Activated CD4-positive, alpha-beta T cell treated with anti-CD3 and anti-CD28 coated beads, Interleukin-2, amount 10 ng/mL, durations not matched to agents 7 days and 5 days (primary cell): ENCODE data around the gene HAUS1. TPM values are rescaled to one million over a fixed set of nuclear protein-coding genes. Genes with fewer than 3 reads are reported as not detected.
"Not testable (repeated sequence)": the region's sequence is repeated elsewhere in the genome, so short reads cannot be mapped to it uniquely, and the experiment has no call there.

Source experiments
- CTCF ChIA-PET: fragments of 350-600 bp; sonication (Branson Sonifier 250); formaldehyde crosslinking; loops from one replicate; lab custom pipeline; 2021; ENCODE audit warnings: antibody characterized with exemption; lab: Charles Lee
- POLR2A ChIA-PET: fragments of 350-600 bp; sonication (Branson Sonifier 250); formaldehyde crosslinking; loops from one replicate; lab custom pipeline; 2021; ENCODE audit warnings: antibody characterized with exemption; lab: Charles Lee
- DNase-seq: peaks from one replicate; pipeline ENCODE4 v3.0.0-alpha.2; 2020
- H3K27ac Mint-ChIP-seq: one replicate; pipeline ENCODE4 v1.8.0; 2021; ENCODE audit warnings: mild to moderate bottlenecking, moderate library complexity, mixed read lengths
- H3K27me3 Mint-ChIP-seq: one replicate; pipeline ENCODE4 v1.8.0; 2021; ENCODE audit warnings: mixed read lengths
- H3K36me3 Mint-ChIP-seq: one replicate; pipeline ENCODE4 v1.8.0; 2021; ENCODE audit warnings: low read depth, mixed read lengths
- H3K4me1 Mint-ChIP-seq: one replicate; pipeline ENCODE4 v1.8.0; 2021; ENCODE audit warnings: mixed read lengths
- H3K4me3 Mint-ChIP-seq: one replicate; pipeline ENCODE4 v1.8.0; 2021; ENCODE audit warnings: mild to moderate bottlenecking, moderate library complexity, mixed read lengths
- H3K9me3 Mint-ChIP-seq: one replicate; pipeline ENCODE4 v1.8.0; 2021; ENCODE audit warnings: mixed read lengths
- total RNA-seq, 2 experiments: library from RNA; stranded (reverse); gene quantifications; one replicate each; pipeline ENCODE4 v1.2.3, GENCODE V29; 2021

Gene HAUS1
- total RNA-seq, 2 experiments from 2014 or later: 57.9 to 58.5 TPM

- Mint-ChIP-seq H3K27ac (no peak overlapping the region), H3K4me3 (no peak overlapping the region), H3K27me3 (no peaks in the 10 kb centered on the region), H3K4me1 (peaks cover 5% of the 10 kb centered on the region), H3K36me3 (no peaks in the 10 kb centered on the region), H3K9me3 (no peaks in the 10 kb centered on the region)
- no peak for DNase-seq
- ChIA-PET POLR2A (interaction anchor here (0.7 kb wide), 1 partner anchor 993 kb away, joined by 6 read pairs; no protein-coding TSS in a partner anchor), CTCF (interaction anchor here (1.3 to 1.4 kb wide), 3 partner anchors 18 to 469 kb away, joined by 3 to 4 read pairs (median 3); no protein-coding TSS in a partner anchor)
Observed at GRCh38 chr18:46140173-46140572, 36.0 kb downstream of the HAUS1 start.

GRCh38 chr18:46141199-46141598 is 37.0 kb downstream of the HAUS1 start:
- H3K36me3 Mint-ChIP-seq: no peaks in the 10 kb centered on the region

DNA sequence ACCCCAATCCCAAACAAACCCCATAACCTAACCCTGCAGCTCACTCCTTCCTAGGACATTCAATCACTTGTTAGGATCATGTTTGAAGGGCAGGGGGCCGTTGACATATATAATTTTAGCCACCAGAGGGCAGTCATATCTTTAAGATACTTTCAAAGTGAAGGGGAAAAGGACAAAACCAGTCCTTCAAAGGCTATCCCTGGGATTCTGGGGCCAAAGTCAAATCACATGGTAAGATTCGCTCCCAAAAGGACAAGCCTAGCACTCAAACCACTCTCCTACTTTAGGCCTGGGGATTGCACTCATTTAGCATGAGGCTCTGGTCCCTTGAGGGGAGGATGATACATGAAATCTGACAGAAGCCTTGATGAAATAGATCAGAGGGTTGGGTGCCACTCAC is 44.6 kb downstream of the HAUS1 start:
- Mint-ChIP-seq H3K9me3 (peaks cover 2% of the 10 kb centered on the region), H3K4me1 (peaks cover 49% of the 10 kb centered on the region), H3K27me3 (no peaks in the 10 kb centered on the region), H3K36me3 (peaks cover 14% of the 10 kb centered on the region), H3K27ac (peak overlapping the region; percentile 76), H3K4me3 (no peak overlapping the region)
- ChIA-PET CTCF (interaction anchor here (0.6 to 3.5 kb wide), 9 partner anchors 10 to 509 kb away, joined by 3 to 19 read pairs (median 3); a partner anchor contains a TSS), POLR2A (interaction anchor here (0.9 kb wide), 1 partner anchor 25 kb away, joined by 3 read pairs; a partner anchor contains a TSS)
- peak; percentile 67 for DNase-seq

More at GRCh38 chr18:46141199-46141598, 37.0 kb downstream of the HAUS1 start:
- Mint-ChIP-seq H3K9me3 (no peaks in the 10 kb centered on the region), H3K27ac (peak overlapping the region; percentile 41), H3K4me1 (peaks cover 5% of the 10 kb centered on the region), H3K4me3 (no peak overlapping the region), H3K27me3 (no peaks in the 10 kb centered on the region)
- POLR2A ChIA-PET: no interaction called here
- CTCF ChIA-PET: interaction anchor here (0.6 to 1.3 kb wide), 5 partner anchors 12 to 517 kb away, joined by 3 to 4 read pairs (median 3); no protein-coding TSS in a partner anchor
- no peak for DNase-seq

DNA sequence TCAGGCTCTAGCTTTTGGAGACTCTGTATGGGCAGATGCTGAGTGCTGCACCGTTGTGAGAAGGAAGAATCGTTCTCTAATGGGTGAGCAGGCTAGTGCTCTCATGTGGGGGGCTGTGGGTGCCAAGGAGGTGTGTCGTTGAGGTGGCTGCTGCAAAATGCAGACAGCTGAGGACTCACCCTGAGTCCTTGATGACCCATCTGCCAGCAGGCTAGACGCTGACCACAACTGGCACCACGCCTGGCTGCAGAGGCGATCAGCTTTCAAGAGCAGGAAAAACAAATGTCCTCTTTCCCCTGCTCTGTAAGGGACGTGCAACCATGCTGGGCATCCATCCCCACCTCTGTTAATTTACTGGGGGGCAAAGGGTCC is 48.2 kb downstream of the HAUS1 start:
- ChIA-PET POLR2A (interaction anchor here (1.3 kb wide), 1 partner anchor 21 kb away, joined by 4 read pairs; a partner anchor contains a TSS), CTCF (interaction anchor here (0.8 to 2.4 kb wide), 3 partner anchors 12 to 67 kb away, joined by 3 to 9 read pairs (median 7); a partner anchor contains a TSS)
- Mint-ChIP-seq H3K4me1 (peaks cover 85% of the 10 kb centered on the region), H3K27me3 (no peaks in the 10 kb centered on the region), H3K27ac (no peak overlapping the region), H3K9me3 (peaks cover 12% of the 10 kb centered on the region), H3K4me3 (no peak overlapping the region), H3K36me3 (peaks cover 35% of the 10 kb centered on the region)
- DNase-seq: no peak

- DNase-seq: no peak
- Mint-ChIP-seq H3K4me1 (peaks cover 91% of the 10 kb centered on the region), H3K27ac (peak overlapping the region; percentile 78), H3K36me3 (peaks cover 39% of the 10 kb centered on the region), H3K9me3 (peaks cover 16% of the 10 kb centered on the region), H3K27me3 (no peaks in the 10 kb centered on the region), H3K4me3 (no peak overlapping the region)
- POLR2A ChIA-PET: interaction anchor here (1.3 kb wide), 1 partner anchor 21 kb away, joined by 4 read pairs; a partner anchor contains a TSS
- CTCF ChIA-PET: interaction anchor here (0.6 to 2.4 kb wide), 4 partner anchors 12 to 244 kb away, joined by 3 to 9 read pairs (median 5); a partner anchor contains a TSS
Observed at GRCh38 chr18:46152808-46153617, 48.8 kb downstream of the HAUS1 start.

DNA sequence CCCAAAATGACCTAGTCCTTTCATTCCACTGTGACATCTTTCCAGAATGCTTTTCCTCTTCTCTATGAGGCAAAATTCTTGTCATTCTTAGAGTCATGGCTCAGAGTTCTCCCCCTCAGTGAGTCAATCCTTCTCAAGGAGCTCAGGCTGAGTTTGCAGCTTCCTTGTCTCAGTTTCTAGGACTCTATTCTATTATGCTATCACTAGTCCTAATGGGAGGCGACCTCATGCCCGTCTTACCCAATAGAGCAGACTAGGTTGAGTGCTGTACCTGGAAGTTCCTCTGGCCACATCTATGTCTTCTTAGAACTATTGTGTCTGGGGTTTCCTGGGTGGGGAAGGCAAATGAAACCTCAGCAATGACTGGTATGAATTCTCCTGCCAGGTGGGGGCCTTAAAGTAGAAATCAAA is 51.5 kb downstream of the HAUS1 start:
- ChIA-PET CTCF (interaction anchor here (1.2 kb wide), 1 partner anchor 18 kb away, joined by 9 read pairs; no protein-coding TSS in a partner anchor), POLR2A (no interaction called here)
- H3K27ac Mint-ChIP-seq: peak overlapping the region; percentile 99
- H3K4me3 Mint-ChIP-seq: peak overlapping the region; percentile 66
- H3K36me3 Mint-ChIP-seq: peaks cover 44% of the 10 kb centered on the region
- DNase-seq: peak; percentile 82
- H3K27me3 Mint-ChIP-seq: no peaks in the 10 kb centered on the region
- peaks cover 88% of the 10 kb centered on the region for H3K4me1 Mint-ChIP-seq
- H3K9me3 Mint-ChIP-seq: peaks cover 16% of the 10 kb centered on the region

DNA sequence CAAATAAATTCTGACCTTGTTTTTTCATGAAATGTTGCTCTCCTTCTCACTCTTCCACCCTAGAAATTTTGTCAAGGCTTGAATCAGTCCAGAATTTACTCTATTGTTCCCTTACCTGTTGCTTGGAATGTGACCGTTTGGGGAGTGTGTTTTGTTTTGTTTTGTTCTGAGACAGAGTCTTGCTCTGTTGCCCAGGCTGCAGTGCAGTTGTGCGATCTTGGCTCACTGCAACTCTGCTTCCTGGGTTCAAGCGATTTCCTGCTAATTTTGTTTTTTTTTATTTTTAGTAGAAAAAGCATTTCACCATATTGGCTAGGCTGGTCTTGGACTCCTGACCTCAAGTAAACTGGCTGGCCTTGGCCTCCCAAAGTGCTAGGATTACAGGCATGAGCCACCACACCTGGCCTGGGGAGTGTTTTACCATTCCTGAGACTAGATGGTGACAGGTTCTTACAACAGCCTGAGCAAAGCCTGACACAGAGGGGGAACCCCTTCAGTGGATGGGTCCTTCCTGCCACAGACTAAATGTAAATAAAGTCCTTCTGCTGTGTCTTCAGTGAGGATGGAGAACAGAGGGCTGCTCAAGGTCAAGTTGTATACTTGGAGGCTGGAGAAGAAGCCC is 52.0 kb downstream of the HAUS1 start:
- peaks cover 44% of the 10 kb centered on the region for H3K36me3 Mint-ChIP-seq
- DNase-seq: peak; percentile 51
- no peaks in the 10 kb centered on the region for H3K27me3 Mint-ChIP-seq
- peaks cover 18% of the 10 kb centered on the region for H3K9me3 Mint-ChIP-seq
- POLR2A ChIA-PET: no interaction called here
- CTCF ChIA-PET: interaction anchor here (1.2 to 3.9 kb wide), 2 partner anchors 17 kb away, joined by 9 to 42 read pairs; a partner anchor contains a TSS
- peak overlapping the region; percentile 99 for H3K27ac Mint-ChIP-seq
- H3K4me3 Mint-ChIP-seq: peak overlapping the region; percentile 66
- H3K4me1 Mint-ChIP-seq: peaks cover 89% of the 10 kb centered on the region

DNA sequence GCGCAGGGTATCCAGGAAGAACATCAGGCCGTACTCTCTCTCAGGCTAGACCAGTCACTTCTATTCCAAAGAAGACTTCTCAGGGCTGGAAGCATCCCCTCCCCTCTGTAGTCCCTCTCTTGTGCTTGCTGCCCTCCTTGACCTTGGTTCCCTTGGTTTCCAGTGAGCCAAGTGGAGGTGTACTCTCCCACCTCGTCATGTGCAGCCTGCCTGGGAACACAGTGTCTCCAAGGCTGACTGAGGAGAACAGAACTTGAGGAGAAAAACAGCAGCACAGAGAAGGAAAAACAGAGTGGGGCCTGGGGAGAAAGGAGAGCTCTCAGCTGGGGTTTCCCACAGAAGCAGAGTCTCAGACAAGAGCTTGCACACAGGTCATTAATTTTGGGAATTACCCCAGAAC is 52.7 kb downstream of the HAUS1 start:
- DNase-seq: no peak
- Mint-ChIP-seq H3K36me3 (peaks cover 41% of the 10 kb centered on the region), H3K4me1 (peaks cover 86% of the 10 kb centered on the region), H3K9me3 (peaks cover 18% of the 10 kb centered on the region), H3K4me3 (peak overlapping the region; percentile 66), H3K27me3 (no peaks in the 10 kb centered on the region), H3K27ac (peak overlapping the region; percentile 99)
- CTCF ChIA-PET: interaction anchor here (3.9 kb wide), 1 partner anchor 16 kb away, joined by 42 read pairs; a partner anchor contains a TSS
- POLR2A ChIA-PET: no interaction called here

GRCh38 chr18:46158499-46158898 is 54.3 kb downstream of the HAUS1 start:
- Mint-ChIP-seq H3K36me3 (peaks cover 39% of the 10 kb centered on the region), H3K4me3 (no peak overlapping the region), H3K4me1 (peaks cover 82% of the 10 kb centered on the region), H3K9me3 (peaks cover 18% of the 10 kb centered on the region), H3K27me3 (no peaks in the 10 kb centered on the region), H3K27ac (peak overlapping the region; percentile 71)
- ChIA-PET POLR2A (interaction anchor here (0.6 kb wide), 1 partner anchor 15 kb away, joined by 4 read pairs; a partner anchor contains a TSS), CTCF (interaction anchor here (1.1 to 3.9 kb wide), 3 partner anchors 9 to 18 kb away, joined by 4 to 42 read pairs (median 19); a partner anchor contains a TSS)
- no peak for DNase-seq

DNA sequence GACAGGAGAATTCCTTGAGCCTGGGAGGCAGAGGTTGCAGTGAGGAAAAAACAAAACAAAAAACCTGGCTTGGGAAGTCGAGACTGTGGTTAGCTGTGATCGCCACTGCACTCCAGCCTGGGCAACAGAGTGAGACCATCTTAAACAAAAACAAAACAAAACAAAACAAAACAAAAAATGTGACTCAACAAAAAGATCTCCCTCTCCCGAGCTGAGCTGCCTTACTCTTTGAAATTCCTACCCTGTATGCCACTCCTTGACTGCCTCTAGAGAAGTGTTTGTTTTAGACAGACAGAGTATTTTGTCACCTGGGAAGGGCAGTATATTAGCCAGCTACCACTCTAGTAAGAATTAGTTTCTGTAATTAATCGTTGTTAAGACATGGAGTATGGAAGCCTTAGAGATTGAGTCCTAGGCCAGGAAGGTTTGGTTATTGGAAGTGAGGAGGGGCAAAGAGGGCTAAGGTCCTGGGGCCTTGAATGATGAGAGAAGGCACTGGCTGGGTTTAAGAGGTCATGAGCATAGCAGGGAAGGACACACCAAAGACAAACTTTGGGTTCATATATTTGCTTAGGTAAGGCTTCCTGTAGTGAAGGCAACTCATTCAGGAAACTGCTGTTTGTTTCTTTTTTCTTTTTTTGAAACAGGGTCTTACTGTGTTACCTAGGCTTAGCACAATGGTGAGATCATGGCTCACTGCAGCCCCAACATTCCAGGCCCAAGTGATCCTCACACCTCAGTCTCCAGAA is 56.0 kb downstream of the HAUS1 start:
- peak overlapping the region; percentile 47 for H3K27ac Mint-ChIP-seq
- POLR2A ChIA-PET: no interaction called here
- H3K9me3 Mint-ChIP-seq: peaks cover 11% of the 10 kb centered on the region
- peaks cover 29% of the 10 kb centered on the region for H3K36me3 Mint-ChIP-seq
- CTCF ChIA-PET: interaction anchor here (2.2 to 5.7 kb wide), 4 partner anchors 9 to 13 kb away, joined by 10 to 63 read pairs (median 30); a partner anchor contains a TSS
- no peak overlapping the region for H3K4me3 Mint-ChIP-seq
- peaks cover 72% of the 10 kb centered on the region for H3K4me1 Mint-ChIP-seq
- no peak for DNase-seq
- no peaks in the 10 kb centered on the region for H3K27me3 Mint-ChIP-seq

DNA sequence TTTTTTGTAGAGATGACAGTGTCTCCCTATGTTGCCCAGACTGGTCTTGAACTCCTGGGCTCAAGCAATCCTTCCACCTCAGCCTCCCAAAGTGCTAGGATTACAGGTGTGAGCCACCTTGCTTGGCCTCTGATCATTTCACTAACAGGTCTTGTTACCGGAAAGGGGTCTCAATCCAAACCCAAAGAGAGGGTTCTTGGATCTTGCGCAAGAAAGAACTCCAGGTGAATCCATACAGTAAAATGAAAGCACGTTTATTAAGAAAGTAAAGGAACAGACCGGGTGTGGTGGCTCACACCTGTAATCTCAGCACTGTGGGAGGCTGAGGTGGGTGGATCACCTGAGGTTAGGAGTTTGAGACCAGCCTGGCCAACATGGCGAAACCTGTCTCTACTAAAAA is 56.7 kb downstream of the HAUS1 start:
- Mint-ChIP-seq H3K36me3 (peaks cover 25% of the 10 kb centered on the region), H3K27ac (peak overlapping the region; percentile 47), H3K4me1 (peaks cover 65% of the 10 kb centered on the region)
- H3K4me3 Mint-ChIP-seq, H3K9me3 Mint-ChIP-seq, DNase-seq, H3K27me3 Mint-ChIP-seq, POLR2A ChIA-PET: not testable (repeated sequence)
- CTCF ChIA-PET: interaction anchor here (0.7 to 5.7 kb wide), 4 partner anchors 8 to 39 kb away, joined by 4 to 63 read pairs (median 14); a partner anchor contains a TSS
